ENCODE measurements around the gene RIC3.

- TF ChIP-seq CTCF (IDR thresholded peaks at IDR 0.05; ENCODE audit: low read length) (no peak), EZH2 (optimal IDR thresholded peaks at IDR 0.05; ENCODE audit: low read depth, low read length) (no peak), EZH2phosphoT487 (IDR thresholded peaks at IDR 0.05; ENCODE audit: low read length) (no peak)
Measured at GRCh38 chr11:8089791-8090510, 78.9 kb downstream of the RIC3 start.

Data from MM.1S (cell line).